WTC11 (cell line): ENCODE results near the gene ZNF814. TPM values are rescaled to one million over a fixed set of nuclear protein-coding genes. Genes with fewer than 3 reads are reported as not detected.
A peak's percentile ranks its signal among the peaks of the same experiment; 100 is the strongest.
"Not testable (repeated sequence)": the region's sequence is repeated elsewhere in the genome, so short reads cannot be mapped to it uniquely, and the experiment has no call there.

ENCODE experiments used
- ATAC-seq: fragments of 200-7000 bp; cut with Tn5 transposase; 2 replicates; pipeline ENCODE4 v1.10.0; 2021; ENCODE audit warnings: mild to moderate bottlenecking, moderate library complexity
- CTCF ChIA-PET: fragments of 300-600 bp; sonication (Branson Sonifier 250); formaldehyde crosslinking; loops from one replicate; lab custom pipeline; 2021; ENCODE audit warnings: antibody characterized with exemption; lab: Charles Lee
- POLR2A ChIA-PET: fragments of 350-600 bp; sonication (Branson Sonifier 250); formaldehyde crosslinking; loops from one replicate; lab custom pipeline; 2021; ENCODE audit warnings: antibody characterized with exemption; lab: Charles Lee
- DNase-seq: peaks from one replicate; pipeline ENCODE4 v3.0.0; 2021; ENCODE audit warnings: low spot score
- H3K27ac Mint-ChIP-seq: 2 replicates; pipeline ENCODE4 v1.8.0; 2021; ENCODE audit warnings: mixed read lengths
- H3K27me3 Mint-ChIP-seq: 2 replicates; pipeline ENCODE4 v1.8.0; 2021; ENCODE audit warnings: low read depth, mild to moderate bottlenecking, moderate library complexity, mixed read lengths
- H3K36me3 Mint-ChIP-seq: 2 replicates; pipeline ENCODE4 v1.8.0; 2021; ENCODE audit warnings: mixed read lengths
- H3K4me1 Mint-ChIP-seq: 2 replicates; pipeline ENCODE4 v1.8.0; 2022; ENCODE audit warnings: mixed read lengths
- H3K4me3 Mint-ChIP-seq: 2 replicates; pipeline ENCODE4 v1.8.0; 2021; ENCODE audit warnings: mild to moderate bottlenecking, moderate library complexity, mixed read lengths
- H3K9me3 Mint-ChIP-seq: 2 replicates; pipeline ENCODE4 v1.8.0; 2021; ENCODE audit warnings: mixed read lengths
- ETV6 ChIP-seq: sonication (generic); formaldehyde crosslinking; IDR thresholded peaks from 2 replicates; pipeline ENCODE4 v1.8.1; 2022; ENCODE audit warnings: mild to moderate bottlenecking, missing genetic modification reagents
- IRF2 ChIP-seq: sonication (generic); formaldehyde crosslinking; IDR thresholded peaks from 2 replicates; pipeline ENCODE4 v1.8.0; 2022; ENCODE audit warnings: low read depth, missing genetic modification reagents, borderline replicate concordance
- TEAD1 ChIP-seq: sonication (generic); formaldehyde crosslinking; IDR thresholded peaks from 2 replicates; pipeline ENCODE4 v1.8.0; 2022; ENCODE audit warnings: mild to moderate bottlenecking, missing genetic modification reagents
- total RNA-seq: library from RNA; stranded (reverse); gene quantifications from 3 replicates; pipeline ENCODE4 v1.2.3, GENCODE V29; 2021
- TF ChIP-seq, protein P1 (sequence below): sonication (generic); formaldehyde crosslinking; IDR thresholded peaks from 2 replicates; pipeline ENCODE4 v1.8.0; 2022; ENCODE audit warnings: missing genetic modification reagents
- TF ChIP-seq, protein P2 (sequence below): sonication (generic); formaldehyde crosslinking; IDR thresholded peaks from 2 replicates; pipeline ENCODE4 v1.8.0; 2022; ENCODE audit warnings: mild to moderate bottlenecking, missing genetic modification reagents
- TF ChIP-seq, protein P3 (sequence below): fragments of 200-600 bp; IDR thresholded peaks from 2 replicates; pipeline ENCODE4 v1.8.0; 2022; ENCODE audit warnings: antibody characterized with exemption
- TF ChIP-seq, protein P4 (sequence below): sonication (generic); formaldehyde crosslinking; IDR thresholded peaks from 2 replicates; pipeline ENCODE4 v1.8.0; 2022; ENCODE audit warnings: mild to moderate bottlenecking, missing genetic modification reagents
- TF ChIP-seq, protein P5 (sequence below): sonication (generic); formaldehyde crosslinking; IDR thresholded peaks from 2 replicates; pipeline ENCODE4 v1.8.1; 2023; ENCODE audit warnings: mild to moderate bottlenecking, missing genetic modification reagents, moderate library complexity
- TF ChIP-seq, protein P6 (sequence below): sonication (generic); formaldehyde crosslinking; IDR thresholded peaks from 2 replicates; pipeline ENCODE4 v1.8.1; 2023; ENCODE audit warnings: mild to moderate bottlenecking, moderate library complexity, missing genetic modification reagents

The ZNF814 gene
- total RNA-seq, 1 experiment from 2014 or later, result 60.7 TPM

DNA sequence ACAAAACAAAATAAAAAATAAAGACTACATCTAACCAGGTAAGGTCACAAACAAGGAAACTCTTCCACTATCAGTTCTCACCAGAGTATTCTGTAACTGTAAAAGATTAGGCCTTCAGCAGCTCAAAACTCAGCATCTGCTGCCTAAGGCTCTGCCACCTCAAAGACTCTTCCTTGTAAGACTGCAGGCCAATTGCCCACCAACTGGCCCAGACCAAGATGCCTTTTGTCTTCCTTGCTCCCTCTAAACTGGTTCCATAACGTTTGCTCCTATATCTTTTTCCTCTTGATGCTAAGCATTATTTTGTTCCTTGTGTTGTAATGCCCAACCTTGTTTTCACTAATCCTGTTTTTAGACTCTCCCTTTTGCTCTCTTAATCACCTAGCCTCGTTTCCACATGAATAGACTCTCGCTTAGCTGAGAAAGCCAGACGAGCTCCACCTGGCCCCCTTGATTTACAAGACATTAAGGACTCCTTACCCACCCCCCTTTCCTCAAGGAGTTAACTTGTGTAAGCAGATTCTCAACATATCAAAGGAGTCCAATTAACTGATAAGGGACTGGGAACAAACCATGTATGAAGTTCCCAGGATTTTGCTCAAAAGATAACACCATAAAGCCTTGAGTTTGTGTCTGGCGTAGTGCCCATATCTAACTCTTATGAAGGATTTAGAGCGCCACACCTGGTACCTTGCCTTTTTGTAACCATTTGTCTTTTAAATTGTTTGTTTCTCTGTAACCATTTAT, 1.5 kb downstream of the ZNF814 start (continued):
- TF ChIP-seq TEAD1 (peak; percentile 49; the same call in 1 of the 2 replicates), ETV6 (CRISPR knock-in tag) (no peak), IRF2 (CRISPR knock-in tag) (no peak)
- TF ChIP-seq, protein P1, sequence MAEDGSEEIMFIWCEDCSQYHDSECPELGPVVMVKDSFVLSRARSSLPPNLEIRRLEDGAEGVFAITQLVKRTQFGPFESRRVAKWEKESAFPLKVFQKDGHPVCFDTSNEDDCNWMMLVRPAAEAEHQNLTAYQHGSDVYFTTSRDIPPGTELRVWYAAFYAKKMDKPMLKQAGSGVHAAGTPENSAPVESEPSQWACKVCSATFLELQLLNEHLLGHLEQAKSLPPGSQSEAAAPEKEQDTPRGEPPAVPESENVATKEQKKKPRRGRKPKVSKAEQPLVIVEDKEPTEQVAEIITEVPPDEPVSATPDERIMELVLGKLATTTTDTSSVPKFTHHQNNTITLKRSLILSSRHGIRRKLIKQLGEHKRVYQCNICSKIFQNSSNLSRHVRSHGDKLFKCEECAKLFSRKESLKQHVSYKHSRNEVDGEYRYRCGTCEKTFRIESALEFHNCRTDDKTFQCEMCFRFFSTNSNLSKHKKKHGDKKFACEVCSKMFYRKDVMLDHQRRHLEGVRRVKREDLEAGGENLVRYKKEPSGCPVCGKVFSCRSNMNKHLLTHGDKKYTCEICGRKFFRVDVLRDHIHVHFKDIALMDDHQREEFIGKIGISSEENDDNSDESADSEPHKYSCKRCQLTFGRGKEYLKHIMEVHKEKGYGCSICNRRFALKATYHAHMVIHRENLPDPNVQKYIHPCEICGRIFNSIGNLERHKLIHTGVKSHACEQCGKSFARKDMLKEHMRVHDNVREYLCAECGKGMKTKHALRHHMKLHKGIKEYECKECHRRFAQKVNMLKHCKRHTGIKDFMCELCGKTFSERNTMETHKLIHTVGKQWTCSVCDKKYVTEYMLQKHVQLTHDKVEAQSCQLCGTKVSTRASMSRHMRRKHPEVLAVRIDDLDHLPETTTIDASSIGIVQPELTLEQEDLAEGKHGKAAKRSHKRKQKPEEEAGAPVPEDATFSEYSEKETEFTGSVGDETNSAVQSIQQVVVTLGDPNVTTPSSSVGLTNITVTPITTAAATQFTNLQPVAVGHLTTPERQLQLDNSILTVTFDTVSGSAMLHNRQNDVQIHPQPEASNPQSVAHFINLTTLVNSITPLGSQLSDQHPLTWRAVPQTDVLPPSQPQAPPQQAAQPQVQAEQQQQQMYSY (CRISPR knock-in tag), result no peak
- TF ChIP-seq, protein P2, sequence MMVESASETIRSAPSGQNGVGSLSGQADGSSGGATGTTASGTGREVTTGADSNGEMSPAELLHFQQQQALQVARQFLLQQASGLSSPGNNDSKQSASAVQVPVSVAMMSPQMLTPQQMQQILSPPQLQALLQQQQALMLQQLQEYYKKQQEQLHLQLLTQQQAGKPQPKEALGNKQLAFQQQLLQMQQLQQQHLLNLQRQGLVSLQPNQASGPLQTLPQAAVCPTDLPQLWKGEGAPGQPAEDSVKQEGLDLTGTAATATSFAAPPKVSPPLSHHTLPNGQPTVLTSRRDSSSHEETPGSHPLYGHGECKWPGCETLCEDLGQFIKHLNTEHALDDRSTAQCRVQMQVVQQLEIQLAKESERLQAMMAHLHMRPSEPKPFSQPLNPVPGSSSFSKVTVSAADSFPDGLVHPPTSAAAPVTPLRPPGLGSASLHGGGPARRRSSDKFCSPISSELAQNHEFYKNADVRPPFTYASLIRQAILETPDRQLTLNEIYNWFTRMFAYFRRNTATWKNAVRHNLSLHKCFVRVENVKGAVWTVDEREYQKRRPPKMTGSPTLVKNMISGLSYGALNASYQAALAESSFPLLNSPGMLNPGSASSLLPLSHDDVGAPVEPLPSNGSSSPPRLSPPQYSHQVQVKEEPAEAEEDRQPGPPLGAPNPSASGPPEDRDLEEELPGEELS, result peak; percentile 22; the same call in 1 of the 2 replicates
- TF ChIP-seq, protein P3, sequence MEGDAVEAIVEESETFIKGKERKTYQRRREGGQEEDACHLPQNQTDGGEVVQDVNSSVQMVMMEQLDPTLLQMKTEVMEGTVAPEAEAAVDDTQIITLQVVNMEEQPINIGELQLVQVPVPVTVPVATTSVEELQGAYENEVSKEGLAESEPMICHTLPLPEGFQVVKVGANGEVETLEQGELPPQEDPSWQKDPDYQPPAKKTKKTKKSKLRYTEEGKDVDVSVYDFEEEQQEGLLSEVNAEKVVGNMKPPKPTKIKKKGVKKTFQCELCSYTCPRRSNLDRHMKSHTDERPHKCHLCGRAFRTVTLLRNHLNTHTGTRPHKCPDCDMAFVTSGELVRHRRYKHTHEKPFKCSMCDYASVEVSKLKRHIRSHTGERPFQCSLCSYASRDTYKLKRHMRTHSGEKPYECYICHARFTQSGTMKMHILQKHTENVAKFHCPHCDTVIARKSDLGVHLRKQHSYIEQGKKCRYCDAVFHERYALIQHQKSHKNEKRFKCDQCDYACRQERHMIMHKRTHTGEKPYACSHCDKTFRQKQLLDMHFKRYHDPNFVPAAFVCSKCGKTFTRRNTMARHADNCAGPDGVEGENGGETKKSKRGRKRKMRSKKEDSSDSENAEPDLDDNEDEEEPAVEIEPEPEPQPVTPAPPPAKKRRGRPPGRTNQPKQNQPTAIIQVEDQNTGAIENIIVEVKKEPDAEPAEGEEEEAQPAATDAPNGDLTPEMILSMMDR, result no peak
- TF ChIP-seq, protein P4, sequence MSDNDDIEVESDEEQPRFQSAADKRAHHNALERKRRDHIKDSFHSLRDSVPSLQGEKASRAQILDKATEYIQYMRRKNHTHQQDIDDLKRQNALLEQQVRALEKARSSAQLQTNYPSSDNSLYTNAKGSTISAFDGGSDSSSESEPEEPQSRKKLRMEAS (CRISPR knock-in tag), result peak; percentile 35; the same call in 1 of the 2 replicates

DNA sequence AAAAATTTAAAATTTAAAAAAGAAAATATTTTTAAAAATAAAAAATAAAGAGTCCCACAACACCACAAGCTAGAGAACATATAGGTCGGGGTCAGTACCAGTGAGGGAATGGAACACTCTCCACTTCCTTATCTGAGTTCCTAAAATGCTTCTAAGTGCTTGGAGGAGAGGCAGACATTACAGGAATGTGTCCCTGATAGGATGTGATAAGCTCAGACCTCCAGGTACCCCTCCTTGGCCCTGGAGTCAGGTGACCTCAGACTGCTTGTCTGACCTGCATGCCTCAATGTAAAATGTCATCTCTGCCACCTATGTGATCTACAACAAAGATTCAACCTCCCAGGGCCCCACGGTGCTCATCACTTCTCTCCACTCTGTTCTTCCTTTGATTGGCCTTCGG, 2.8 kb downstream of the ZNF814 start:
- H3K4me3 Mint-ChIP-seq, result peak overlapping the region; percentile 99
- H3K27ac Mint-ChIP-seq, result peak overlapping the region; percentile 93

DNA sequence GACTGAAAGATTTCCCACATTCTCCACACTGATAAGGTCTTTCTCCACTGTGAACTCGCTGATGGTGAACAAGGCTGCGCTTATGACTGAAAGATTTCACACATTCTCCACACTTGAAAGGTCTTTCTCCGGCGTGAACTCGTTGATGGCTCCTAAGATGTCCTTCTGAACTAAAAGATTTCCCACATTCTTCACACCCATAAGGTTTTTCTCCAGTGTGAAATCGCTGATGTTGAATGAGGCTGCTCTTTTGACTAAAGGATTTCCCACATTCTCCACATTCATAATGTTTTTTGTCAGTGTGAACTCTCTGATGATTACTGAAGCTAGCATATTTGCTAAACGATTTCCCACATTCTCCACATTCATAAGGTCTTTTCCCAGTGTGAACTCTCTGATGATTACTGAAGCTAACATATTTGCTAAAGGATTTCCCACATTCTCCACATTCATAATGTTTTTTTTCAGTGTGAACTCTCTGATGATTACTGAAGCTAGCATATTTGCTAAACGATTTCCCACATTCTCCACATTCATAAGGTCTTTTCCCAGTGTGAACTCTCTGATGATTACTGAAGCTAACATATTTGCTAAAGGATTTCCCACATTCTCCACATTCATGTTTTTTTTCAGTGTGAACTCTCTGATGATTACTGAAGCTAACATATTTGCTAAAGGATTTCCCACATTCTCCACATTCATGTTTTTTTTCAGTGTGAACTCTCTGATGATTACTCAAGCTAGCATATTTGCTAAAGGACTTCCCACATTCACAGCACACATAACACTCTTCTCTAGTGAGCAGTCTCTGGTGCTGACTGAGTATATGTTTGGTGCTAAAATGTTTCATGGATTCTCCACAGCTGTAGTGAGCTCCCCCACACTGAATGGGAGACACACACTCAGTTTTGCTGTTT, 14.7 kb downstream of the ZNF814 start:
- Mint-ChIP-seq H3K27ac (peak overlapping the region; percentile 51), H3K36me3 (peaks cover 92% of the 10 kb centered on the region), H3K9me3 (peaks cover 57% of the 10 kb centered on the region)
- CTCF ChIA-PET, result interaction anchor here (0.6 kb wide), 1 partner anchor 9 kb away, joined by 3 read pairs; no protein-coding TSS in a partner anchor
- H3K4me3 Mint-ChIP-seq, DNase-seq, POLR2A ChIA-PET, ATAC-seq, H3K27me3 Mint-ChIP-seq, H3K4me1 Mint-ChIP-seq: not testable (repeated sequence)

More for the DNA sequence above, 2.8 kb downstream of the ZNF814 start:
- TF ChIP-seq, protein P5, sequence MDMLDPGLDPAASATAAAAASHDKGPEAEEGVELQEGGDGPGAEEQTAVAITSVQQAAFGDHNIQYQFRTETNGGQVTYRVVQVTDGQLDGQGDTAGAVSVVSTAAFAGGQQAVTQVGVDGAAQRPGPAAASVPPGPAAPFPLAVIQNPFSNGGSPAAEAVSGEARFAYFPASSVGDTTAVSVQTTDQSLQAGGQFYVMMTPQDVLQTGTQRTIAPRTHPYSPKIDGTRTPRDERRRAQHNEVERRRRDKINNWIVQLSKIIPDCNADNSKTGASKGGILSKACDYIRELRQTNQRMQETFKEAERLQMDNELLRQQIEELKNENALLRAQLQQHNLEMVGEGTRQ (CRISPR knock-in tag), result peak; percentile 35; the same call in 1 of the 2 replicates
- TF ChIP-seq, protein P6, sequence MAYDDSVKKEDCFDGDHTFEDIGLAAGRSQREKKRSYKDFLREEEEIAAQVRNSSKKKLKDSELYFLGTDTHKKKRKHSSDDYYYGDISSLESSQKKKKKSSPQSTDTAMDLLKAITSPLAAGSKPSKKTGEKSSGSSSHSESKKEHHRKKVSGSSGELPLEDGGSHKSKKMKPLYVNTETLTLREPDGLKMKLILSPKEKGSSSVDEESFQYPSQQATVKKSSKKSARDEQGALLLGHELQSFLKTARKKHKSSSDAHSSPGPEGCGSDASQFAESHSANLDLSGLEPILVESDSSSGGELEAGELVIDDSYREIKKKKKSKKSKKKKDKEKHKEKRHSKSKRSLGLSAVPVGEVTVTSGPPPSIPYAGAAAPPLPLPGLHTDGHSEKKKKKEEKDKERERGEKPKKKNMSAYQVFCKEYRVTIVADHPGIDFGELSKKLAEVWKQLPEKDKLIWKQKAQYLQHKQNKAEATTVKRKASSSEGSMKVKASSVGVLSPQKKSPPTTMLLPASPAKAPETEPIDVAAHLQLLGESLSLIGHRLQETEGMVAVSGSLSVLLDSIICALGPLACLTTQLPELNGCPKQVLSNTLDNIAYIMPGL, result no peak
- CTCF ChIA-PET, result no interaction called here
- Mint-ChIP-seq H3K36me3 (peaks cover 51% of the 10 kb centered on the region), H3K27me3 (no peaks in the 10 kb centered on the region), H3K4me1 (peaks cover 49% of the 10 kb centered on the region), H3K9me3 (no peaks in the 10 kb centered on the region)
- POLR2A ChIA-PET, result no interaction called here
- DNase-seq (no peak), ATAC-seq (no peak)
